DMS153 treated with DMSO at 0.1 percent for 48 hours (cell line): Measurements from ENCODE around the gene TMEFF2.
A peak's percentile ranks its signal among the peaks of the same experiment; 100 is the strongest.
"Not testable (repeated sequence)": the region's sequence is repeated elsewhere in the genome, so short reads cannot be mapped to it uniquely, and the experiment has no call there.

Source experiments
- DNase-seq: peaks from one replicate; lab custom pipeline; 2025; ENCODE audit not compliant: unreplicated experiment; lab: John Stamatoyannopoulos, UW

Gene TMEFF2

DNA sequence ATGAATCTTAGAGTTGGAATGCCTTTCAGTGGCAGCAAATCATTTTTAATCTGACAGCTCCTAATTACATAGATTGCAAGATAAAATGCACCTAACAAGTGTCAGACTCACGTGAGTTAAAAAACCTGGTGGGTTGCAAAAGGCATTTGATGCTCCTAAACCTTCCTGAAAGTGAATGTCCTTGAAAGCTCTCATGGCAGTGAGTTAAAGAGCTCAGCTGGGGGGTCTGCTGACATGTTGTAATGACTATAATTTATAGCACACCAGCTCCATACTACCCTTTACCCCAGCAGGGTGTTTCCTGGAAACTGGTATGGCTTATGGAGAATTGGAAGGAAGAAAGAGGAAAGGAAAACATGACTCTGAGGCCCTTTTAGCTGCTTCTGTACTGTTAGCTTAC lies 256.0 kb downstream of the TMEFF2 start:
- DNase-seq: no peak

DNA sequence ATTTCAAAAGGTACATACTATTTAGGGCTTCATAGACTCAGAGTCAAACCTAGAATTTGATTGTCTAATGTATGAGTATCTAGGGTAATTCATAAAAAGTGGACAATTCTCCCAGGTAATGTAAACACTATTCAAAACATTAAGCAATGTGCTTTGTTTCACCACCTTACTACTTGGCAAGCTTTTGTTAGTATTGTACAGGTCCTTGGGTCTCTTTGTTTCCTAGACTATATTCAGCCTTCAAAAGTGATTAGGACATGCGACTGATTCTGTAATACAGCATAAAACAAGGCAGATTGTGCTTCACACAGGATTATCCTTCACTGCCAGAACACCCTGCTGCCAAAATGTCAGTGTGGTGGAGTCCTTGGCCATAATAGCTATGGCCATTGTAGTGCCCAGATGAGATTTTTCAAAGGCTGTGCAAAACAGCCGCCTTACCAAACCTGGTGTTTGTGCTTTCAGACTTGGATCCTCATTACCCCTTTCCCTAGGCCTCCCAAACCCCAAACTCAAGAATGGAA lies 257.8 kb downstream of the TMEFF2 start:
- no peak for DNase-seq

DNA sequence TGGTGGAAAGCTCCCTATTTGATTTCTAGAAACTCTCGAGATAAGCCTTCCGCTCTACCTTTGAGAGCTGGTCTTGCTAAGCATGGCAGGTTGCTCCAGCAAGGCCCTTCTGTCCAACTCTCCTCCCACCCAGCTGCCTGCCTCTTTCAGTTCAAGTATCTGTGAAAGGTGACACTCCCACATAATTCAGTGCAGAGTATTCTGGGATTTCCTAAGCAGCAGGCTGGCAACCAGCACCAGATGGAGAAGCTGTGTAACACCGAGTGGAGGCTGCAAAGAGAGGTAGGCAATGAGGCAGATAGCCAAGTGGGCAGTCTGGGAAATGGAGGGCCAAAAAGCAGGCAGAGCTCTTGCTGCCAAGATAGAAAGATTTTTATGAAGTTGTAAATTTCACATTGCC lies 259.5 kb downstream of the TMEFF2 start:
- DNase-seq: peak; percentile 55

DNA sequence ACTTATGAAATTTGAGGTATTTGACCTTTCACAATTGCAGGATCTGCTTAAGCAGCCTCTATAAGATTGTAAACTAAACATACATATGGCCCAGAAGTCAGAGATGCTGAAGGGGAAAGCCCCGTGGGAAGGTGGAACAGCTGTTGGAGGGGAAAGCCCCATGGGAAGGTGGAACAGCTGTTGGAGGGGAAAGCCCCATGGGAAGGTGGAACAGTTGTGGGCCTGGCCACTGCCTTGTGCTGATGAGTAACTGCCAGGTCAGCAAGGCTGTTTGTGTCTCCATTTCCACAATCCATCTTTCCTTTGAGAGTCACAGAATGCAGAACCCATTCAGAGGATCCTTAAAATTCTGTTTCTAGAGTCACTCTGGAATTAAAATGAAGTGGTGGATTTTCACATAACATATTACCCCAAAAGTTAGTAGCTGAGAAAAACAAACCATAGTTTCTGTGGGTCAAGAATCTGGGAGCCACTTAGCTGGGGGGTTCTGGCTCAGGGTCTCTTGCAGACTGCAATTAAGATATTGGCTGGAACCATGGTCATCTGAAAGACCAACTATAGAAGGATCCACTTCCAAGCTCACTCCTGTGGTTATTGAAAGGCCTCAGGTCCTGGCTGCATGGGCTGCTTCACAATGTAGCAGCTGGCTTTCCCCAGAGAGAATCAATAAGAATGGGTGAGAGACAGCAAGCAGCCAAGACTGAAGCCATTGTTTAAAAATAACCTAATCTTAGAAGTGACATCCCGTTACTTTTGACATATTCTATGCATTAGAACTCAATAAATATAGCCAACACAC lies 261.2 kb downstream of the TMEFF2 start:
- DNase-seq: no peak

DNA sequence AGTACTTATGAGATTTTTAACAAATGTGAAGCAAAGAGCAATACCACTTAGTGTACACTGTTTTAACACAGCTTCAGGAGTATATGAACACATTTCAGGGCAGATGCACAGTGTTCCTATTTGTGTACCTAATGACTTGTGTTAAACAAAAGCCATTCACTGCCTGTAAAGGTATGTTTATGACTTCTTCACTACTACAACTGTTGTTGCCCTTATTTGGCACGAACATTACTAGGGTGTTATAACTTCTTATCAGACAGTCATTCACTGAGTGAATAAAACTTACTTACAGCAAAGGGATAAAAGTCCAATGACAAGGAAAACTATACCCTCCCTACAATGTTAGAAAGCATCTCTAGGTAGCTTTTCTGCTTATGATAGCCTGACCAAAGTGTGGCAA lies 262.4 kb downstream of the TMEFF2 start:
- no peak for DNase-seq

DNA sequence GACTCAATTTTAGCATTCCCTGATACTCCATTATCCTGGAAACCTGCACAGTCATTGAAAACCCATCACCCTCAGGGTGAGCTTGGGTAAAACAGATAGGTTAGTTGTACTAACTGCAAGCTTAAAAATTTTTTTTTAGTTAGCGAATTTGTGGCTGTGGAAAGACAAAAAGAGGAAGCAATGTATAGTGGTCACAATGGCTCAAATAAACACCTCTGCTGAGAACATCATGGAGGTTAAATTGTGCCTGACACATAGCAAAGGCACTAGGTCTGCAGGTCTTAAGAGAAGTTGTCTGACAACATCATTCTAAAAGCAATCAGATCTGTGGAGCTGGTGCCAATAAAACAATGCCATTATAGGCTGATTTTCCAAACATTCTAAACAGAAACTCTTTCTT lies 263.4 kb downstream of the TMEFF2 start:
- DNase-seq: no peak

DNA sequence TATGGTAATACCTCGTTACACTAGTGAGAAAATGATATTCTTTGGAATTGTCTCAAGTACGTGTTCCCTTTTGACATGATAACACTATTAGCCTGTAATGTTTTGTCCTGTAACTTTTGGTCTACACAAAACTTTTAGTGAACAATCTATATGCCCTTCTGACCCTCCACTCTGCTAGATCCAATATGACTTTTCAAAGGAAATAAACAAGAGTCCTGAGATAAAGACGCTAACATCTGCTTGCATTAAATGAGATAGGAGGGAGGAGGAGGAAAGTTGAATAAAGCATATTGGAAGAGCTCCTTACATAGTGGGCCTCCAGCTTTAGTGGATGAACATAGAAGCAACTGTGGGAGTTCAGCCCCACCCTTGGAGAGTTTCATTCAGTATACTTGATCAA lies 264.5 kb downstream of the TMEFF2 start:
- no peak for DNase-seq

DNA sequence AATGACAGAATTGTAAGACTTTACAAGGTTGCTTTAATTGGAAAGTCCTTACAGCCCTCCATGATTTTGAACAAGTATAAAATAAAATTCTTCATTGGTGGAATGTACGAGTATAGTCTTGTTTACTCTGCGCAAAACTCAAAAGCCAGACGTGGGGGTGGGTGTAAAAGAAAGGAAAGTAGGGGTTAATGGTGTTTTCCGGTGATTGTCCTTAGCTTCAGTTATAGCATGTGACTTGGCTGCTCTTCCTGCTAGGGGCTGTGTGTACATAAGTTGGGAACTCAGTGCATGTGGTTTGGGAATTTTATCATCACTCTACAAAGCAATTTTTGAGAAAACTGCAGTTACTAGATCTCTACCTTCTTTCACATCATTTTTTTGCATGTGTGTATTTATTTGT lies 265.4 kb downstream of the TMEFF2 start:
- no peak for DNase-seq

DNA sequence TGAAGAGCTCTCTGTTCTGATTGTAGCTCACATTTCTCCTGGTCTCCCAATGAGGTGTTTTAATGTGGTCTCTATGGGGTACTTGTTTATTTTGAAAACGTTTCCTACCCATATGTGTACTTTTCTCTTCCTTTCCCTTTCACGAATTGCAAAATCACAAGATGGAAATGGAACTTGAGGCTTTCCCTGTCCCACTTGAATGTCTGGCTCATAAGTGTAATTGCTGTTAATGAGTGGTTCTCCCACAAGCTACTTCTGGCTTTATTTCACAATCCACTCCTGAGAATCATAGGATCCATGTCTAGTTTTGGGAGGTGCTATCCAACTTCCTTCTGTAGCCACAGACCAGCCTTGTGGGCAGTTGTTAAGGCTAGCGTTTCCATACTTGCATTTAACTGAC lies 266.7 kb downstream of the TMEFF2 start:
- DNase-seq: no peak

DNA sequence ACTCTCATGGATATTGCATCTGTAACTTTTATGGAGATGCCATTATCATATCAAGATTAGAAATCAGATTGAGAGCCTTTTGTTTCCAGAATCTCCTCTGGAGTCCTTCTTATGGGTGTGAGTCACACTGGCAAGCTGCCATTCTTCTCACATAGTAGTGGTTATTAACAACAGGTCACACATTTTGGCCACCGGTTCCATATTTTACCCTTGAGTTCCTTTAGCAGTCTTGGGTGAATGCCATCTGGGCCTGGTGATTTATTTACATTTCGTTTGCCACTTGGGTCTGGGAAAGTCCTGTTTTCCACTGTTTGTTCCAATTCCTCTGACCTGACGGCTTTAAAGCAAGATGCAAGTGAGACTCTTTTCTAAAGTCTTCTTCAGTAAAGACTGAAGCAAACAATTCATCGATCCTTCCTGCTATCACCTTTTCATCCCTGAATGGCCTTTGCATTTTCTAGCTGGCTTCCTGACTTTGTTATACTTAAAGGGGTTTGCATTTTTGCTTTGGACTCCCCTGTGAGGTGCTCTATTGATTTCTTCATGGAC lies 267.3 kb downstream of the TMEFF2 start:
- no peak for DNase-seq

DNA sequence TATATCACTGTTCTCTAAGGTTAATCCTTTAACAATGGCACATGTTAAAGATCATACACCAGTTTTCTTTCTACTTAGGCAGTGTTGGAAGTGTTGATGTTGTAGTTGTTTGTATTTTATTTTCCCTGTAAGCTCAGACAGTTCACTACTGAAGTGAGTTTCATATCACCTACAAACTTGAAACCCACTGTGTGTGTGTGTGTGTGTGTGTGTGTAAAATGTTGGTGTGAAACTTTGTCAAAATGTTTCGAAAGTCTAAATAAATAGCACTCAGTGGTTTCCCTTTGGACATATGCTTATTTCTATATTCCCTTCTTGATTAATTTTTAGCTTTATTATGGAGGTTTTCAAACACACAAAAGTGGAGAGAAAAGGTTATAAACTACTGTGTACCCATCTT lies 268.1 kb downstream of the TMEFF2 start:
- DNase-seq: no peak

DNA sequence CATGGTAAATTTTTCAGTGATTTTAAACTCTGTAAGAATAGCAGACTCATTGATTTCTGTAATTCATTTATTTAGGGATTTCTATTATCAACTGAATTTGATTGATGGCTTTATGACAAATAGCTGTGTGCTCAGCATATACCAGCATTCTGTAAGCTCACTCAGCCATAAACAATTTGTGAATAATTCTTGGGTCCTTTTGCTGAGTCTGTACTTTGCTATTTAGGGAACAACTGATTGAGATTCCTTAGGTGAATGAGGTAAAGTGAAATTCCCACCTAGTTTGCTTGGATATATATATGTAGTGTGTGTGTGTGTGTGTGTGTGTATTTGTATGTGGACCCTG lies 271.1 kb downstream of the TMEFF2 start:
- DNase-seq: no peak

DNA sequence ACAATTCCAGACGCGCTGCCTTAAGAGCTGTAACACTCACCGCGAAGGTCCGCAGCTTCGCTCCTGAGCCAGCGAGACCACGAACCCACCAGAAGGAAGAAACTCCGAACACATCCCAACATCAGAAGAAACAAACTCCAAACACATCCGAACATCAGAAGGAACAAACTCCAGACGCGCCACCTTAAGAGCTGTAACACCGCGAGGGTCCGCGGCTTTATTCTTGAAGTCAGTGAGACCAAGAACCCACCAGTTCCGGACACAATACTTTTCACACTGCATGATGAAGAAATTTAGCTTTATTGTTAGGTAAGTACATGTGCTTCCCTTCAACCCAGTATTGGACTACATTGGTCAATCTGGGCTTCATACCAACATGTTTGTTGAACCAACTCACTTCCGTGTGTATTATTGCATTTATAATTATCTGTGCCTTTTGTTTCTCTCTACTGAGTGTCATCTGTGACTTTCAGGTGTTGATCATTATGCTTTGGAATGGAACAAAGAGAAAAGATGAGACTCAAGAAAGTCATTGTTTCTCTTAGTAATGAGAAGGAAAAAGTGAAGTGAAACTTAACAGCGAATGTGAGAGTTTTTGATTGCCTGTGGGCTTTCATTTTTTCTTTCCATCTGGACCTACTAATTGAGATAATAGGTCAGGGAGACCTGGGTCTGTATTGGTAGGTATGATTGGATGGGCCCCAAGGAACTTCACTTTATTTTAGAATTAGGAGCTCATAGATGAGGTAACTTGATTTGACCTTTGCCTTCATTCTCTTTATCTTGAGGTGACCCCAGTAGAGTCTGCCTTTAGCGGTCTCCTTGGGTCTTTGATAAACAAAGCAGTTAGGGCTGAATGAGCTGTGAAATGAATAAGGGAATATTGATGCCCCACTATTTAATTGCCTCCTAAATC lies 271.7 kb downstream of the TMEFF2 start:
- no peak for DNase-seq

DNA sequence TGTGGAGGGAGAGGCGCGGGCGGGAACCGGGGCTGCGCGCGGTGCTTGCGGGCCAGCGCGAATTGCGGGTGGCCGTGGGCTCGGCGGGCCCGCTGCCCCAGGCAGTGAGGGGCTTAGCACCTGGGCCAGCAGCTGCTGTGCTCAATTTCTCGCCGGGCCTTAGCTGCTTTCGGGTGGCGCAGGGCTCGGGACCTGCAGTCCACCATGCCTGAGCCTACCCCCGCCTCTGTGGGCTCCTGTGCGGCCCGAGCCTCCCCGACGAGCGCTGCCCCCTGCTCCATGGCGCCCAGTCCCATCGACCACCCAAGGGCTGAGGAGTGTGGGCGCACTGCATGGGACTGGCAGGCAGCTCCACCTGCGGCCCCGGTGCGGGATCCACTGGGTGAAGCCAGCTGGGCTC lies 273.1 kb downstream of the TMEFF2 start:
- DNase-seq: not testable (repeated sequence)

DNA sequence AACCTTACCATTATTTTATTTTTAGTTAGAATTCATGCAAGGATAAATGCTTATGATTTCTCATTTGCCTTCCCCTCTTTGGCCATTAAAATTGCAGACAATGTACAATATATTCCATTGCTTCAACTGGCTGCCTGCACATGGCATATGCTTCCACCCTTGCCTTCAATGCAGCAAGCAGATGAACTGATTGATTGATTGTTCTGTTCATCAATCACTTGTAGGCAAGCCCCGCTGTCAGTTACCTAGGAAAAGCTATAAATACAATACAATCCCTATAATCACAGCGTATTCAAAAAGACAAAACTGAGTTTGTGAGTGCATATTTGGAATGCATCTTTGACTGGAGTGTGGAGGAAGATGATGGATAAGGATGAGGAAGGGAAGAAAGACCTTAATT lies 274.2 kb downstream of the TMEFF2 start:
- DNase-seq: no peak

DNA sequence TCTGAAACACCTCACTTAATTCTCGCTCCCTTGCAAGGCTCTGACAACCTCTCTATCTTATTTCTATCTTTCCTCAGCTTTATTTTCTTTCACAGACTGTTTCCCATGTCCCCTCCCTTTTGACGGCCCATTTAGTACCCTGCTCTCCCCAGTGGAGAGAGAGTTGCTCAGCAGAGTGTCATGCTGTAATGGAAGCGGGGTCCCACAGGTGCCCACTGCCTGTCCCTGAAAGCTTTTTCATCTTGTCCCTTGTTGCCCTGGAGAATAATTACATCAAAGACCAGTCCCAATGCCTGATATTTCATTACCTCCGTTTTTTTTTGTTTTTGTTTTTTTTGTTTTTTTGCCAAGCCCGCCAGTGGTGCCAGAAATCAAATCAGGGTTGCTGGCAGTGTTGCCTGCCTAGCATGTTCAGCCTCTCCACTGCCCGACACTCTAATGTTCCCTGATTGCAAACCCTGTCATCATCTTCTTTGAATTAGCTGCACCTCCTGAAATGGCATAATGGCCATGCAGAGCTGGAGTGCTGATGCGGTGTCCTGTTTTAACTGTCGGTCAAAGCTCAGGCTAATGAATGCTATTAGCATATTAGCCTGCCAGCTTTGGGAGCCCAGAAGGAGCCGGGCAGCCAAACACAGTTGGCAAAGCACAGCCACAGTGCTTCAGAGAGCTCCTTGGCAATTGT lies 276.6 kb downstream of the TMEFF2 start:
- DNase-seq: no peak

DNA sequence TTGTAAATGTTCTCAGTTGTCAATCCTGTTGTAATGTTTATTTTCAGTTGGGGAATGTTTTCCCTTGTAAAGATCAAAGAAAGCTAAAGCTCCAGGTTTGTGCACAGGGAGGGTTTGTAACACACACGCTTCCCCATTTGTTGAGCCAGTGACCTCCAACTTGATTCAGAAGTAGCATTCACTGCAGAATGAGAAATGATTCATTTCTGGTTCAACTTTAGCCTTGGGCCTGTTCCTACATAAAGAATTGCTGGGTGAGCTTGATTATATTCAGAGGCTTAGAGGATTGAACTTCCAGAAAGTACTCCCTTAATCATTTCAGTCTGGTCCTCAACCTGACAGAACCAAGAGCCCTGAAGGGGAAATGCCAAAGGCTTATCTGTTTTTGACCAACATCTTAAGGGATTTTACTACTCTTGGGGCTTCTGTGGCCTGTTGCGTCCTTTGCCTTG lies 277.3 kb downstream of the TMEFF2 start:
- DNase-seq: no peak

DNA sequence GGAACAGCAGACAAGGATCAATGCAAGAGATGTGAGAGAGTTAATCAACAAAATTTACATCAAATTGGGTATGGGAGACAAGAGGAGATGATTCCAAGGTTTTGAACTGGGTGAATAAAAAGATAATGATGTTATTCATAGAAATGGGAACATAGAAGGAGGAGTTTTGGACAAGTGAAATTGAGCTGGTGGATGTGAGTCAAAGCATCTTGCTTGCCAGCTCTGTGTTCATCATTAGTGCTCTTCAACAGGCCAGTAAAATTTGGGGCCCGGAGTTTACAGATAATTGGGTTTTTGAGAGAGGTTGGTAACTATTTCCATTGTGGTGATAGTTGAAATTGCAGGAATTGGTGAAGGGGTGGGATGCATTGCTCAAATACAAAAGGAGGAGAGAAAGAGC lies 277.9 kb downstream of the TMEFF2 start:
- DNase-seq: no peak

DNA sequence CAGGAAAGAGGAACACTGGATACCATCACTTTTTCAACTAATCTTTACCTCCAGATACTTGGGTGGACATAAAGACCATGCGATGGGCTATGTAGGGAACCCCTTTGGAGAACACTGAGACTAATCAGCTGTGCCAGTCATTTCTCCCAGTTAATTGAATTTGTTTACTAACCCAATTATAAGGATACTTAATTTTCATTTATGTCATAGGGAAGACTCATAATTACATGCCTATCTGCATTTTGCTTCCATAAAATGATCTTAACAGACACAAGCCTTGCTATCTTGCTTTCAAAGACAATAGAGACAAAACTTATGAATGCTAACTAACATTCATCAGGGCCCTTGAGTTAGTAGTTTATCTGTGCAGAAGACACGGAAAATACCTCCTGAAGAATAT lies 279.0 kb downstream of the TMEFF2 start:
- no peak for DNase-seq

DNA sequence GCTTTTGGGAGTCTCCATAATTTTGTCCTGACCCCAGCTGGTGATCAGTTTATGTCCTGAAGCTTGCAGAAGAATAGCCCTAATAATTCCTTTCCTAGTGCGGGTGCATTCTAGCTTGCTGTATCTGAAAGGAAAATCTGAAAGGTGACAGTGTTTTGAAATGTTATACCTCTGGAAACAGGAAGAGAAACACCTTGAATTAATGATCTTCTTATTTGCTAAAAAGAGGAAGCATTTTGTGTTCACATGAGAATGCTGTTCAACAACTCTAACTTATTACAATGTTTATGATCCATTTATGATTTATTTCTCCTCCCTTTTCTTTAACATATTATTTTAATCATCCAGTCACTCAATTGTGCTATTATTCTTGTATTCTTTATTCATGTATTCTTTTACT lies 280.9 kb downstream of the TMEFF2 start:
- no peak for DNase-seq

DNA sequence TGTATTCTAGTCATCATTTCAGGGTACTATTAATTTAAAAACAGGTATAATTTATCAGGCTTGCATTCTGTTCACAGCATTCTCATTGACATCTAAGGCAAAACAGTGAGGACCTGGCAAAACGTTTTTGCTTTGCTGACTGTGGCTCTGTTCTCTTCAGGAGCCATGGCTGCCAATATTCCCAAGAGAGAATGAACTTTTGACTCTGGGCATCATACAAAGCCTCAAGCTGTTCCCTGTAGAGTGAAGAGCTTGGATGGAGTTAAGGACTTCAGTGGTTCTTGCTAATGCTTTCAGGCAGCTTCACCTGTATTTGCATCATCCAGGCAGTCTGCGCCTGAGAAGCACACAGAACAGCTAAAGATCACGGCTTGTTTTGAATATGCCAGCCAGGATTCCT lies 282.0 kb downstream of the TMEFF2 start:
- DNase-seq: no peak
